Trophoblast cell (in vitro differentiated cells and primary cell): ENCODE results near the gene ATF3.

ENCODE experiments used
- DNase-seq, 2 donors: peaks; one replicate each; pipeline ENCODE4 v3.0.0-alpha.2; 2016
- H2AFZ ChIP-seq: 2 replicates; pipeline ENCODE4 v1.6.1; 2013; ENCODE audit warnings: low read length, moderate library complexity, mild to moderate bottlenecking; ENCODE audit not compliant: insufficient read depth, poor library complexity
- H2AK5ac ChIP-seq: 2 replicates; pipeline ENCODE4 v1.6.1; 2013; ENCODE audit warnings: mild to moderate bottlenecking, low read length
- H2BK120ac ChIP-seq: 2 replicates; pipeline ENCODE4 v1.6.1; 2013; ENCODE audit warnings: low read length, mild to moderate bottlenecking, moderate library complexity; ENCODE audit not compliant: insufficient read depth, poor library complexity
- H2BK12ac ChIP-seq: 2 replicates; pipeline ENCODE4 v1.6.1; 2013; ENCODE audit warnings: mild to moderate bottlenecking, low read length, moderate library complexity
- H2BK5ac ChIP-seq: 2 replicates; pipeline ENCODE4 v1.6.1; 2013; ENCODE audit warnings: low read length, low read depth, moderate library complexity, mild to moderate bottlenecking; ENCODE audit not compliant: poor library complexity
- H3K14ac ChIP-seq: 2 replicates; pipeline ENCODE4 v1.6.1; 2013; ENCODE audit warnings: mild to moderate bottlenecking, low read length
- H3K18ac ChIP-seq: 2 replicates; pipeline ENCODE4 v1.6.1; 2013; ENCODE audit warnings: mild to moderate bottlenecking, low read length
- H3K23ac ChIP-seq: 2 replicates; pipeline ENCODE4 v1.6.1; 2013; ENCODE audit warnings: low read length
- H3K27ac ChIP-seq: 2 replicates; pipeline ENCODE4 v1.5.1; 2013; ENCODE audit warnings: low read depth, mild to moderate bottlenecking, inconsistent platforms, low read length, moderate library complexity
- H3K27me3 ChIP-seq: 2 replicates; pipeline ENCODE4 v1.6.1; 2013; ENCODE audit warnings: inconsistent platforms, mild to moderate bottlenecking, low read length, moderate library complexity; ENCODE audit not compliant: insufficient read depth
- H3K36me3 ChIP-seq, 2 experiments: 1 replicate in 1 of 2; 2 replicates in 1 of 2; pipeline ENCODE4 v1.6.1; 2013; ENCODE audit warnings: low read length in 2 of 2, mild to moderate bottlenecking in 2 of 2, moderate library complexity in 1 of 2; ENCODE audit not compliant: insufficient read depth in 2 of 2, control insufficient read depth in 1 of 2
- H3K4ac ChIP-seq: 2 replicates; pipeline ENCODE4 v1.6.1; 2013; ENCODE audit warnings: low read depth, mild to moderate bottlenecking, low read length, moderate library complexity
- H3K4me1 ChIP-seq, 2 experiments: 1 replicate in 1 of 2; 2 replicates in 1 of 2; pipeline ENCODE4 v1.6.1; 2013; ENCODE audit warnings: low read length in 2 of 2, mild to moderate bottlenecking in 2 of 2, moderate library complexity in 1 of 2; ENCODE audit not compliant: insufficient read depth in 2 of 2, control insufficient read depth in 1 of 2
- H3K4me2 ChIP-seq: 2 replicates; pipeline ENCODE4 v1.6.1; 2013; ENCODE audit warnings: inconsistent platforms, mild to moderate bottlenecking, low read length, moderate library complexity
- H3K4me3 ChIP-seq: 2 replicates; pipeline ENCODE4 v1.5.1; 2013; ENCODE audit warnings: mild to moderate bottlenecking, low read depth, low read length, inconsistent platforms
- H3K79me1 ChIP-seq: one replicate; pipeline ENCODE4 v1.6.1; 2013; ENCODE audit warnings: low read length
- H3K79me2 ChIP-seq: 2 replicates; pipeline ENCODE4 v1.6.1; 2013; ENCODE audit warnings: low read length, mild to moderate bottlenecking; ENCODE audit not compliant: control insufficient read depth, insufficient read depth, poor library complexity
- H3K9ac ChIP-seq: 2 replicates; pipeline ENCODE4 v1.6.1; 2013; ENCODE audit warnings: mild to moderate bottlenecking, low read length
- H3K9me3 ChIP-seq: 2 replicates; pipeline ENCODE4 v1.6.1; 2013; ENCODE audit warnings: low read depth, mild to moderate bottlenecking, control low read depth, inconsistent platforms, low read length; ENCODE audit not compliant: insufficient read depth
- H4K12ac ChIP-seq: 2 replicates; pipeline ENCODE4 v1.6.1; 2013; ENCODE audit warnings: low read depth, mild to moderate bottlenecking, low read length, moderate library complexity
- H4K8ac ChIP-seq: 2 replicates; pipeline ENCODE4 v1.6.1; 2013; ENCODE audit warnings: low read depth, mild to moderate bottlenecking, low read length, moderate library complexity
- H4K91ac ChIP-seq: one replicate; pipeline ENCODE4 v1.6.1; 2013; ENCODE audit warnings: low read depth, mild to moderate bottlenecking, low read length, moderate library complexity
- WGBS: extraction: QIAGEN DNeasy Blood & Tissue Kit; methylation state at CpG from one replicate; pipeline ENCODE4 v1.1.7; 2013; ENCODE audit warnings: missing lambda C conversion rate; ENCODE audit not compliant: insufficient read length, insufficient coverage; ENCODE audit errors: extremely low coverage; 5-methylcytosine and 5-hydroxymethylcytosine counted together

ATF3 gene

DNA sequence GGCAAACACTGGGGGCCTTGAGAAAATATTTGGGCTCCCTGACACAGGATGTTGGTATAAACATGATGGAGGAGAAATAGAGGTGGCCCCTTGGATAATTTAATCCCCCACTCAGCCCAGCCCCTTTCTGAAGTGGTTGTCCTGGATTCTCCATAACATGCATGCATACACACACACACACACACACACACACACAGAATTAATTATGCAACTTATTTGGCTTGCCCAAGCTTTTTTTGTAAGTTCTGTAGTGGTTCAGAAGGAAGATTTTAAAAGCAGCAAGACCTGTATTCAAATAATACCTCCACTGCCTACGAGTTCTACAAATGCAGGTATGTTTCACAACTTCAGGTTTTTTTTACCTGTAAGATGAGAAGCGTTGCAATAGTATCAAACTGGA lies 15.0 kb downstream of the ATF3 start:
- no peak overlapping the region for H3K4me2 ChIP-seq
- H3K23ac ChIP-seq: no peak overlapping the region
- no peak overlapping the region for H4K8ac ChIP-seq
- H2AK5ac ChIP-seq: no peak overlapping the region
- H3K4me3 ChIP-seq: no peak overlapping the region
- no peak overlapping the region for H3K4ac ChIP-seq
- H2BK120ac ChIP-seq: no peak overlapping the region
- no peak overlapping the region for H3K9ac ChIP-seq
- no peak overlapping the region for H4K91ac ChIP-seq
- DNase-seq: peak; percentile 36 to 86
- no peaks in the 10 kb centered on the region for H3K79me1 ChIP-seq
- H3K79me2 ChIP-seq: no peaks in the 10 kb centered on the region
- H3K27me3 ChIP-seq: no peaks in the 10 kb centered on the region
- no peak overlapping the region for H2AFZ ChIP-seq
- no peak overlapping the region for H3K14ac ChIP-seq
- WGBS: no CpG with 5 or more reads among the region's 2 CpGs
- no peak overlapping the region for H2BK5ac ChIP-seq
- peaks cover 12 to 23% of the 10 kb centered on the region in 2 experiments for H3K36me3 ChIP-seq
- no peak overlapping the region for H3K18ac ChIP-seq
- H3K4me1 ChIP-seq: peaks cover 5% of the 10 kb centered on the region in 2 experiments
- H3K27ac ChIP-seq: no peak overlapping the region
- H4K12ac ChIP-seq: no peak overlapping the region
- H3K9me3 ChIP-seq: peaks cover 2% of the 10 kb centered on the region
- no peak overlapping the region for H2BK12ac ChIP-seq

DNA sequence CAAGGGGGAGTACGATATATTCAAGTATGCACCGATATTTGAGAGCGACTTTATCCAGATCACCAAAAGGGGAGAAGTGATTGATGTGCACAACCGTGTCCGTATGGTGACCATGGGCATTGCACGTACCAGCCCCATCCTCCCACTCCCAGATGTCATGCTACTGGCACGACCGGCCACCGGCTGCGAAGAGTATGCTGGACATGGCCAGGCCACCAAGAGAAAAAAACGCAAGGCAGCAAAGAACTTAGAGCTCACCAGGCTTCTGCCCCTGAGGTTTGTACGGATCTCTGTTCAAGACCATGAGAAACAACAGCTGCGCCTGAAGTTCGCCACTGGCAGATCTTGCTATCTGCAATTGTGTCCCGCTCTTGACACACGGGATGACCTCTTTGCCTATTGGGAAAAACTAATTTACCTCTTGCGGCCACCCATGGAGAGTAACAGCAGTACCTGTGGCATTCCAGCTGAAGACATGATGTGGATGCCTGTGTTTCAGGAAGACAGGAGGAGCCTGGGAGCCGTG lies 16.5 kb downstream of the ATF3 start:
- no peak overlapping the region for H3K18ac ChIP-seq
- H2BK5ac ChIP-seq: no peak overlapping the region
- no peak overlapping the region for H3K23ac ChIP-seq
- no peak overlapping the region for H3K4ac ChIP-seq
- no peak overlapping the region for H4K12ac ChIP-seq
- H3K27me3 ChIP-seq: no peaks in the 10 kb centered on the region
- H3K36me3 ChIP-seq: peaks cover 0 to 9% of the 10 kb centered on the region in 2 experiments
- H3K27ac ChIP-seq: no peak overlapping the region
- H4K91ac ChIP-seq: no peak overlapping the region
- no peak overlapping the region for H2BK12ac ChIP-seq
- DNase-seq: peak in 1 of 2 donors; percentile 44
- no peak overlapping the region for H3K9ac ChIP-seq
- no peaks in the 10 kb centered on the region for H3K79me1 ChIP-seq
- WGBS: no CpG with 5 or more reads among the region's 18 CpGs
- H2AK5ac ChIP-seq: no peak overlapping the region
- no peak overlapping the region for H2BK120ac ChIP-seq
- H3K4me2 ChIP-seq: no peak overlapping the region
- peaks cover 2% of the 10 kb centered on the region for H3K9me3 ChIP-seq
- no peak overlapping the region for H4K8ac ChIP-seq
- H3K14ac ChIP-seq: no peak overlapping the region
- H3K79me2 ChIP-seq: no peaks in the 10 kb centered on the region
- peaks cover 10% of the 10 kb centered on the region in 2 experiments for H3K4me1 ChIP-seq
- H2AFZ ChIP-seq: no peak overlapping the region
- H3K4me3 ChIP-seq: no peak overlapping the region

DNA sequence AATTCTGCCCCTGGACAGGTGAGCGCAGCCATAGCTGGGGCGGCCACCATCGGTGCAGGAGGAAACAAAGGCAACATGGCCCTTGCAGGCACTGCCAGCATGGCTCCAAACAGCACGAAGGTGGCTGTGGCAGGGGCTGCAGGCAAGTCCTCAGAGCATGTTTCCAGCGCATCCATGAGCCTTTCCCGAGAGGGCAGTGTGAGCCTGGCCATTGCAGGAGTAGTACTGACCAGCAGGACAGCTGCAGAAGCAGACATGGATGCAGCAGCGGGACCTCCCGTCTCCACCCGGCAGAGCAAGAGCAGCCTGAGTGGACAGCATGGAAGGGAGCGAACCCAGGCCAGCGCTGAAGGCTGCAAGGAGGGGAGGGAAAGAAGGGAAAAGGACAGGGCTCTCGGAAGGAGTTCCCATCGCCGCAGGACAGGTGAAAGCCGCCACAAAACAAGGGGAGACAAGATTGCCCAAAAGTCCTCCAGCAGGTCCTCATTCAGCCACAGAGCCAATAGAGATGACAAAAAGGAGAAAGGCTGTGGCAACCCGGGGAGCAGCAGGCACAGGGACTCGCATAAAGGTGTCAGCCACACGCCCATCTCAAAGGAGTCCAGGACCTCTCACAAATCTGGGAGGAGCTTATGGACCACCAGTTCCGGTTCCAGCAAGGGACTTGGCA lies 17.4 kb downstream of the ATF3 start:
- H2BK120ac ChIP-seq: no peak overlapping the region
- no peak overlapping the region for H3K4me3 ChIP-seq
- no peak overlapping the region for H4K12ac ChIP-seq
- DNase-seq: peak in 1 of 2 donors; percentile 41
- no peak overlapping the region for H4K91ac ChIP-seq
- H3K4me1 ChIP-seq: peaks cover 10% of the 10 kb centered on the region in 2 experiments
- H3K27ac ChIP-seq: no peak overlapping the region
- no peak overlapping the region for H2AK5ac ChIP-seq
- no peak overlapping the region for H2BK5ac ChIP-seq
- H3K79me2 ChIP-seq: no peaks in the 10 kb centered on the region
- no peak overlapping the region for H3K4me2 ChIP-seq
- H4K8ac ChIP-seq: no peak overlapping the region
- no peaks in the 10 kb centered on the region for H3K79me1 ChIP-seq
- no peaks in the 10 kb centered on the region for H3K27me3 ChIP-seq
- H3K9ac ChIP-seq: no peak overlapping the region
- H3K18ac ChIP-seq: no peak overlapping the region
- H3K9me3 ChIP-seq: peaks cover 2% of the 10 kb centered on the region
- no peak overlapping the region for H3K4ac ChIP-seq
- WGBS: no CpG with 5 or more reads among the region's 19 CpGs
- peaks cover 0 to 2% of the 10 kb centered on the region in 2 experiments for H3K36me3 ChIP-seq
- no peak overlapping the region for H2AFZ ChIP-seq
- H2BK12ac ChIP-seq: no peak overlapping the region
- H3K23ac ChIP-seq: no peak overlapping the region
- H3K14ac ChIP-seq: no peak overlapping the region

DNA sequence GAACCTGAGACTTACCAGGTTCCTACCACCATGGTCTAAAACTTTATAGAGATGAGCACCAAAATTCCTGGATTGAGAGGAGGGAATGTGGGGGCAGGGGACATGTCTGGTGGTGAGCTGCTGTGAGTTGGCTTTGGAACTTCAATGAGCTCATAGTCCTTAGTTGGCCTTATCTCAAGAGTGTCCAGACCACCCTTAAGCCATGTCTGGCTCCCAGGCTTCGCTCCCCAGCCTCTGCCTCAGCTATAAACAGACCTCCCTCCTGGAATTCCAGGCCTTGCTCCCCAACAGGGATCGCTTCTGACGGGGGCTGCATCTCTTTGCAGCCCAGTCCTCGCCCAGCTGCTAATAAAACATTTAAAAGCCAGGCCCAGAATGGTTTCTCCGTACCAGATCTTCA lies 19.5 kb downstream of the ATF3 start:
- Histone ChIP-seq H3K4me2 (no peak overlapping the region), H3K14ac (no peak overlapping the region), H3K18ac (no peak overlapping the region), H4K12ac (no peak overlapping the region), H2AK5ac (no peak overlapping the region), H3K79me2 (no peaks in the 10 kb centered on the region), H2BK12ac (no peak overlapping the region), H3K27me3 (no peaks in the 10 kb centered on the region), H3K4me3 (no peak overlapping the region), H2BK120ac (no peak overlapping the region), H3K36me3 (no peaks in the 10 kb centered on the region), H4K91ac (no peak overlapping the region), H4K8ac (no peak overlapping the region), H3K4ac (no peak overlapping the region), H3K23ac (no peak overlapping the region), H3K9ac (no peak overlapping the region), H3K79me1 (no peaks in the 10 kb centered on the region), H2BK5ac (no peak overlapping the region), H3K27ac (no peak overlapping the region), H2AFZ (no peak overlapping the region), H3K9me3 (peaks cover 2% of the 10 kb centered on the region), H3K4me1 (peaks cover 10% of the 10 kb centered on the region in 2 experiments)
- WGBS: no CpG with 5 or more reads among the region's 5 CpGs
- DNase-seq: no peak
